GM18517 (cell line): ENCODE measurements around the gene CD47.

ENCODE experiments used
- ATAC-seq: cut with Tn5 transposase; IDR thresholded peaks from one replicate; pipeline ENCODE4 v1.9.1; 2021; ENCODE audit warnings: mild to moderate bottlenecking, moderate library complexity; ENCODE audit not compliant: unreplicated experiment

CD47 gene

GRCh38 chr3:108021131-108021530 is 69.7 kb downstream of the CD47 start:
- ATAC-seq: no peak

GRCh38 chr3:108018552-108018951 is 72.3 kb downstream of the CD47 start:
- ATAC-seq: no peak

- ATAC-seq: no peak
Measured at GRCh38 chr3:108017587-108017986, 73.2 kb downstream of the CD47 start.

- ATAC-seq: no peak
Measured at GRCh38 chr3:108014943-108015342, 75.9 kb downstream of the CD47 start.

- no peak for ATAC-seq
Measured at GRCh38 chr3:108013141-108014055, 77.4 kb downstream of the CD47 start.

- no peak for ATAC-seq
Measured at GRCh38 chr3:108012304-108012703, 78.5 kb downstream of the CD47 start.

GRCh38 chr3:108011616-108012015 is 79.2 kb downstream of the CD47 start:
- ATAC-seq: no peak

GRCh38 chr3:108008931-108009639 is 81.7 kb downstream of the CD47 start:
- ATAC-seq: no peak

- no peak for ATAC-seq
Measured at GRCh38 chr3:108008106-108008505, 82.7 kb downstream of the CD47 start.

GRCh38 chr3:108006881-108007331 is 83.9 kb downstream of the CD47 start:
- ATAC-seq: no peak

GRCh38 chr3:108006077-108006771 is 84.6 kb downstream of the CD47 start:
- ATAC-seq: no peak

GRCh38 chr3:108004647-108005046 is 86.2 kb downstream of the CD47 start:
- ATAC-seq: no peak

- ATAC-seq: no peak
Measured at GRCh38 chr3:108001457-108001856, 89.4 kb downstream of the CD47 start.

- no peak for ATAC-seq
Measured at GRCh38 chr3:107999215-107999775, 91.5 kb downstream of the CD47 start.

- ATAC-seq: no peak
Measured at GRCh38 chr3:107997671-107998070, 93.2 kb downstream of the CD47 start.

- no peak for ATAC-seq
Measured at GRCh38 chr3:107995823-107996222, 95.0 kb downstream of the CD47 start.

GRCh38 chr3:107994956-107995715 is 95.7 kb downstream of the CD47 start:
- ATAC-seq: no peak

- no peak for ATAC-seq
Measured at GRCh38 chr3:107994181-107994580, 96.7 kb downstream of the CD47 start.

GRCh38 chr3:107993771-107994170 is 97.1 kb downstream of the CD47 start:
- no peak for ATAC-seq
